PC-3 (cell line): ENCODE measurements around the gene PDE2A.

Source experiments
- EZH2 ChIP-seq: fragments of 300-600 bp; sonication (generic); IDR thresholded peaks from one replicate; pipeline ENCODE4 v1.6.1; 2017; ENCODE audit warnings: antibody characterized with exemption, mild to moderate bottlenecking, low read length; ENCODE audit not compliant: unreplicated experiment
- EZH2phosphoT487 ChIP-seq: fragments of 300-600 bp; sonication (generic); IDR thresholded peaks from 2 replicates; pipeline ENCODE4 v1.6.1; 2018; ENCODE audit warnings: mild to moderate bottlenecking, antibody characterized with exemption, low read length, borderline replicate concordance
- TF ChIP-seq, protein P1 (sequence below): fragments of 300-600 bp; sonication (generic); conservative IDR thresholded peaks from 2 replicates; pipeline ENCODE4 v1.5.1; 2017; ENCODE audit warnings: antibody characterized with exemption, low read depth, mild to moderate bottlenecking, low read length

DNA sequence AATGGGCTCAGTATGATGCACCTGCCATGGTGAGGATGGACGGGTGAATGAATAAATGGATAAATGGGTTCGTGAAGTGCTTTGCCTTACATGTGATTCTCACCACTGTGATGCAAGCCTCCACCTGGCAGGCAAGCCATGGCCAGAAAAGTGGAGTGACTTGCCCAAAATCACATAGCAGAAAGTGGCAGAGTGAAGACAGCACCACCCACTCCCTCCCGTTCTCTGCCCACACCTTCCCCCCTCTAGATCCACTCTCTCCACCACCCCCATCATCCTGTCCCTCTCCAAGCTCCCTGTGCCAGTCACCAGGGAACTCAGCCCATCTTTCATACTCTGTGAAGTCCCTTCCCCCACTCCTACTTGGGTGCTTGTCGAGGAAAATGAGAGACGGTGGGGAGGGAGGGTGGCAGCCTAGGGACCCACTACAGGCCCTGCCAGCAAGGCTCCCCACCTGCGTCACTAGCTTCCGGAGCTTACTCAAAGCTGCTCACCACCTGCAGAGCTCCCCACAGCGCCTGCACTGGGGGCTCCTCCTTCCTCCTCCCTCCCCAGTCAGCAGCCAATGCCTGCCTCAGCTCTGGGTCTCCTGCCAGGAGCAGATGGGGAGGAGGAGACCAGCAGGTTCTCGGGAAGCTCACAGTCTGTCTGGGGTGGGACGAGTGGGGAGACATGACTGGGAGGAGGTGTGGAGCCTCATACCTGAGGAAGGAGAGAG, 82.3 kb downstream of the PDE2A start:
- TF ChIP-seq, protein P1, sequence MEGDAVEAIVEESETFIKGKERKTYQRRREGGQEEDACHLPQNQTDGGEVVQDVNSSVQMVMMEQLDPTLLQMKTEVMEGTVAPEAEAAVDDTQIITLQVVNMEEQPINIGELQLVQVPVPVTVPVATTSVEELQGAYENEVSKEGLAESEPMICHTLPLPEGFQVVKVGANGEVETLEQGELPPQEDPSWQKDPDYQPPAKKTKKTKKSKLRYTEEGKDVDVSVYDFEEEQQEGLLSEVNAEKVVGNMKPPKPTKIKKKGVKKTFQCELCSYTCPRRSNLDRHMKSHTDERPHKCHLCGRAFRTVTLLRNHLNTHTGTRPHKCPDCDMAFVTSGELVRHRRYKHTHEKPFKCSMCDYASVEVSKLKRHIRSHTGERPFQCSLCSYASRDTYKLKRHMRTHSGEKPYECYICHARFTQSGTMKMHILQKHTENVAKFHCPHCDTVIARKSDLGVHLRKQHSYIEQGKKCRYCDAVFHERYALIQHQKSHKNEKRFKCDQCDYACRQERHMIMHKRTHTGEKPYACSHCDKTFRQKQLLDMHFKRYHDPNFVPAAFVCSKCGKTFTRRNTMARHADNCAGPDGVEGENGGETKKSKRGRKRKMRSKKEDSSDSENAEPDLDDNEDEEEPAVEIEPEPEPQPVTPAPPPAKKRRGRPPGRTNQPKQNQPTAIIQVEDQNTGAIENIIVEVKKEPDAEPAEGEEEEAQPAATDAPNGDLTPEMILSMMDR: no peak
- TF ChIP-seq EZH2 (no peak), EZH2phosphoT487 (no peak)
